HepG2 (cell line): ENCODE data around the gene ISCA2. TPM values are rescaled to one million over a fixed set of nuclear protein-coding genes. Genes with fewer than 3 reads are reported as not detected.

Experiments
- BRCA1 ChIP-seq: sonication (generic); formaldehyde crosslinking; IDR thresholded peaks from 2 replicates; pipeline ENCODE4 v1.4.0; 2020; ENCODE audit warnings: missing genetic modification reagents
- ISL2 ChIP-seq: sonication (generic); formaldehyde crosslinking; IDR thresholded peaks from 2 replicates; pipeline ENCODE4 v1.5.0; 2020; ENCODE audit warnings: missing genetic modification reagents
- JARID2 ChIP-seq: sonication (generic); formaldehyde crosslinking; IDR thresholded peaks from 2 replicates; pipeline ENCODE4 v1.8.1; 2023; ENCODE audit warnings: missing genetic modification reagents, inconsistent platforms; ENCODE audit not compliant: insufficient replicate concordance
- KDM5B ChIP-seq: sonication (generic); formaldehyde crosslinking; IDR thresholded peaks from 2 replicates; pipeline ENCODE4 v1.4.0; 2020; ENCODE audit warnings: missing genetic modification reagents, mild to moderate bottlenecking, borderline replicate concordance
- RELA ChIP-seq: sonication (generic); formaldehyde crosslinking; IDR thresholded peaks from 2 replicates; pipeline ENCODE4 v1.4.0; 2020; ENCODE audit warnings: missing genetic modification reagents
- RFX5 ChIP-seq: IDR thresholded peaks from 2 replicates; pipeline ENCODE4 v1.6.1; 2011; ENCODE audit warnings: low read depth, low read length, improper control_type of control experiment
- SAP130 ChIP-seq: IDR thresholded peaks from 2 replicates; pipeline ENCODE4 v1.6.1; 2016; ENCODE audit warnings: low read depth
- ZNF143 ChIP-seq: sonication (generic); formaldehyde crosslinking; IDR thresholded peaks from 2 replicates; pipeline ENCODE4 v1.4.0; 2020; ENCODE audit warnings: missing genetic modification reagents
- ZNF235 ChIP-seq: sonication (generic); formaldehyde crosslinking; IDR thresholded peaks from 2 replicates; pipeline ENCODE4 v1.8.1; 2023; ENCODE audit warnings: mild to moderate bottlenecking, missing genetic modification reagents, borderline replicate concordance
- ZNF343 ChIP-seq: sonication (generic); formaldehyde crosslinking; IDR thresholded peaks from 2 replicates; pipeline ENCODE4 v1.4.0; 2020; ENCODE audit warnings: mild to moderate bottlenecking, missing genetic modification reagents
- ZNF703 ChIP-seq: sonication (generic); formaldehyde crosslinking; IDR thresholded peaks from 2 replicates; pipeline ENCODE4 v1.5.1; 2020; ENCODE audit warnings: missing genetic modification reagents, mild to moderate bottlenecking, moderate library complexity, borderline replicate concordance
- polyA plus RNA-seq, 8 experiments: library from polyadenylated mRNA; depleted of rRNA in 3 of 8; stranded (reverse) in 7 of 8; unstranded in 1 of 8; fragments of >200 nt; fragmentation: Illumina TruSeq in 4 of 8; extraction: Trizol in 4 of 8; gene quantifications; 2 replicates each; pipeline versions ENCODE4 v1.2.1 to v1.2.3, GENCODE V29; 2011 to 2016; ENCODE audit warnings: low read depth in 4 of 8, missing spikeins in 1 of 8, mixed read lengths in 1 of 8; ENCODE audit not compliant: insufficient read depth in 1 of 8
- total RNA-seq, 5 experiments: library from RNA; depleted of rRNA; stranded (reverse); fragments of >200 nt; fragmentation: Illumina TruSeq; extraction: Trizol; gene quantifications; 2 replicates each; pipeline ENCODE4 v1.2.3, GENCODE V29; 2016; ENCODE audit warnings: low read depth in 1 of 5
- TF ChIP-seq, protein P1 (sequence below): sonication (generic); formaldehyde crosslinking; IDR thresholded peaks from 2 replicates; pipeline ENCODE4 v1.5.1; 2020; ENCODE audit warnings: mild to moderate bottlenecking, missing genetic modification reagents, moderate library complexity
- TF ChIP-seq, protein P2 (sequence below): sonication (generic); formaldehyde crosslinking; IDR thresholded peaks from 2 replicates; pipeline ENCODE4 v1.4.0; 2020; ENCODE audit warnings: missing genetic modification reagents
- TF ChIP-seq, protein P3 (sequence below): sonication (generic); formaldehyde crosslinking; IDR thresholded peaks from 2 replicates; pipeline ENCODE4 v1.9.0; 2021; ENCODE audit warnings: missing genetic modification reagents, borderline replicate concordance
- TF ChIP-seq, protein P4 (sequence below): conservative IDR thresholded peaks from 2 replicates; pipeline ENCODE4 v1.6.1; 2018; ENCODE audit warnings: missing genetic modification reagents
- TF ChIP-seq, protein P5 (sequence below): IDR thresholded peaks from 2 replicates; pipeline ENCODE4 v1.6.1; 2018; ENCODE audit warnings: missing genetic modification reagents

The ISCA2 gene
- total and polyA plus RNA-seq, 2 of the 13 experiments (the other 11 are each of a cell fraction or from before 2014, with no cell fraction given), result 32.1 to 43.4 TPM

DNA sequence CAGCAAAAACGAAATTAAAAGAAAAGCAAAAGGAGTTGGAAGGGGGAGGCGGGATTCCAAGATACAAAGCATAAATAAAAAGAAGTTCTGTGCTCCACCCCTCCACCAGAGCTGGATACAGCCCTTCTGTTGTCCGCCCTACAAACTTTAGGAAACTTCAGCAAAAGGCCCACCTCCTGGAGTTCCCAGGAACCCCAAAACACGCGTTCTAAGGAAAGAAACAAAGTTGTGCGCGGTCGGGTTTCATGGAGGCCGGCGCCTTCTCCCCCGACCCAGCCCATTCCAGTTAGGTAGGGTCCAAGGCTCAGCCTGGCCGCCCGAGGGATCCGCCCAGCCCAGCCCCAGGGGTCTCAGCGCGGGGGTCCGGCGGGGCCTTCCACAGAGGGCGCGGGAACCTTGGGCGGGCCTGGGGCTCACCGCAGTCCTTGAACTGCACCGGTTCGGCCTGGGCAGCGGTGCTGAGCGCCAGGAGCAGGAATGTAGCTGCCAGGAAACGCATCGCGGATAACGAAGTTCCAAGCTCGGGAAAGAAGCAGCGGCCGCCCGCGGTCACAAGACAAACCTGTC lies 706 bp upstream of the ISCA2 start, which contains the start of gene NPC2 (continued):
- TF ChIP-seq, protein P1, sequence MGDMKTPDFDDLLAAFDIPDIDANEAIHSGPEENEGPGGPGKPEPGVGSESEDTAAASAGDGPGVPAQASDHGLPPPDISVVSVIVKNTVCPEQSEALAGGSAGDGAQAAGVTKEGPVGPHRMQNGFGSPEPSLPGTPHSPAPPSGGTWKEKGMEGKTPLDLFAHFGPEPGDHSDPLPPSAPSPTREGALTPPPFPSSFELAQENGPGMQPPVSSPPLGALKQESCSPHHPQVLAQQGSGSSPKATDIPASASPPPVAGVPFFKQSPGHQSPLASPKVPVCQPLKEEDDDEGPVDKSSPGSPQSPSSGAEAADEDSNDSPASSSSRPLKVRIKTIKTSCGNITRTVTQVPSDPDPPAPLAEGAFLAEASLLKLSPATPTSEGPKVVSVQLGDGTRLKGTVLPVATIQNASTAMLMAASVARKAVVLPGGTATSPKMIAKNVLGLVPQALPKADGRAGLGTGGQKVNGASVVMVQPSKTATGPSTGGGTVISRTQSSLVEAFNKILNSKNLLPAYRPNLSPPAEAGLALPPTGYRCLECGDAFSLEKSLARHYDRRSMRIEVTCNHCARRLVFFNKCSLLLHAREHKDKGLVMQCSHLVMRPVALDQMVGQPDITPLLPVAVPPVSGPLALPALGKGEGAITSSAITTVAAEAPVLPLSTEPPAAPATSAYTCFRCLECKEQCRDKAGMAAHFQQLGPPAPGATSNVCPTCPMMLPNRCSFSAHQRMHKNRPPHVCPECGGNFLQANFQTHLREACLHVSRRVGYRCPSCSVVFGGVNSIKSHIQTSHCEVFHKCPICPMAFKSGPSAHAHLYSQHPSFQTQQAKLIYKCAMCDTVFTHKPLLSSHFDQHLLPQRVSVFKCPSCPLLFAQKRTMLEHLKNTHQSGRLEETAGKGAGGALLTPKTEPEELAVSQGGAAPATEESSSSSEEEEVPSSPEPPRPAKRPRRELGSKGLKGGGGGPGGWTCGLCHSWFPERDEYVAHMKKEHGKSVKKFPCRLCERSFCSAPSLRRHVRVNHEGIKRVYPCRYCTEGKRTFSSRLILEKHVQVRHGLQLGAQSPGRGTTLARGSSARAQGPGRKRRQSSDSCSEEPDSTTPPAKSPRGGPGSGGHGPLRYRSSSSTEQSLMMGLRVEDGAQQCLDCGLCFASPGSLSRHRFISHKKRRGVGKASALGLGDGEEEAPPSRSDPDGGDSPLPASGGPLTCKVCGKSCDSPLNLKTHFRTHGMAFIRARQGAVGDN (CRISPR knock-in tag), result peak; percentile 49
- TF ChIP-seq BRCA1 (CRISPR knock-in tag), result no peak
- no peak for TF ChIP-seq RELA (CRISPR knock-in tag)
- TF ChIP-seq, protein P2, sequence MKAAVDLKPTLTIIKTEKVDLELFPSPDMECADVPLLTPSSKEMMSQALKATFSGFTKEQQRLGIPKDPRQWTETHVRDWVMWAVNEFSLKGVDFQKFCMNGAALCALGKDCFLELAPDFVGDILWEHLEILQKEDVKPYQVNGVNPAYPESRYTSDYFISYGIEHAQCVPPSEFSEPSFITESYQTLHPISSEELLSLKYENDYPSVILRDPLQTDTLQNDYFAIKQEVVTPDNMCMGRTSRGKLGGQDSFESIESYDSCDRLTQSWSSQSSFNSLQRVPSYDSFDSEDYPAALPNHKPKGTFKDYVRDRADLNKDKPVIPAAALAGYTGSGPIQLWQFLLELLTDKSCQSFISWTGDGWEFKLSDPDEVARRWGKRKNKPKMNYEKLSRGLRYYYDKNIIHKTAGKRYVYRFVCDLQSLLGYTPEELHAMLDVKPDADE (CRISPR knock-in tag), result no peak
- TF ChIP-seq, protein P3, sequence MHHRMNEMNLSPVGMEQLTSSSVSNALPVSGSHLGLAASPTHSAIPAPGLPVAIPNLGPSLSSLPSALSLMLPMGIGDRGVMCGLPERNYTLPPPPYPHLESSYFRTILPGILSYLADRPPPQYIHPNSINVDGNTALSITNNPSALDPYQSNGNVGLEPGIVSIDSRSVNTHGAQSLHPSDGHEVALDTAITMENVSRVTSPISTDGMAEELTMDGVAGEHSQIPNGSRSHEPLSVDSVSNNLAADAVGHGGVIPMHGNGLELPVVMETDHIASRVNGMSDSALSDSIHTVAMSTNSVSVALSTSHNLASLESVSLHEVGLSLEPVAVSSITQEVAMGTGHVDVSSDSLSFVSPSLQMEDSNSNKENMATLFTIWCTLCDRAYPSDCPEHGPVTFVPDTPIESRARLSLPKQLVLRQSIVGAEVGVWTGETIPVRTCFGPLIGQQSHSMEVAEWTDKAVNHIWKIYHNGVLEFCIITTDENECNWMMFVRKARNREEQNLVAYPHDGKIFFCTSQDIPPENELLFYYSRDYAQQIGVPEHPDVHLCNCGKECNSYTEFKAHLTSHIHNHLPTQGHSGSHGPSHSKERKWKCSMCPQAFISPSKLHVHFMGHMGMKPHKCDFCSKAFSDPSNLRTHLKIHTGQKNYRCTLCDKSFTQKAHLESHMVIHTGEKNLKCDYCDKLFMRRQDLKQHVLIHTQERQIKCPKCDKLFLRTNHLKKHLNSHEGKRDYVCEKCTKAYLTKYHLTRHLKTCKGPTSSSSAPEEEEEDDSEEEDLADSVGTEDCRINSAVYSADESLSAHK (CRISPR knock-in tag), result 0 out of 2 replicates have a peak, but pooled peaks have one; percentile 51
- no peak for TF ChIP-seq ZNF143 (CRISPR knock-in tag)
- peak; percentile 76 for TF ChIP-seq SAP130 (CRISPR knock-in tag)
- TF ChIP-seq JARID2 (CRISPR knock-in tag), result no peak
- TF ChIP-seq ISL2 (CRISPR knock-in tag), result peak; percentile 56; the same call in 1 of the 2 replicates
- TF ChIP-seq RFX5, result no peak
- no peak for TF ChIP-seq ZNF235 (CRISPR knock-in tag)
- TF ChIP-seq KDM5B, result no peak
- TF ChIP-seq, protein P4, sequence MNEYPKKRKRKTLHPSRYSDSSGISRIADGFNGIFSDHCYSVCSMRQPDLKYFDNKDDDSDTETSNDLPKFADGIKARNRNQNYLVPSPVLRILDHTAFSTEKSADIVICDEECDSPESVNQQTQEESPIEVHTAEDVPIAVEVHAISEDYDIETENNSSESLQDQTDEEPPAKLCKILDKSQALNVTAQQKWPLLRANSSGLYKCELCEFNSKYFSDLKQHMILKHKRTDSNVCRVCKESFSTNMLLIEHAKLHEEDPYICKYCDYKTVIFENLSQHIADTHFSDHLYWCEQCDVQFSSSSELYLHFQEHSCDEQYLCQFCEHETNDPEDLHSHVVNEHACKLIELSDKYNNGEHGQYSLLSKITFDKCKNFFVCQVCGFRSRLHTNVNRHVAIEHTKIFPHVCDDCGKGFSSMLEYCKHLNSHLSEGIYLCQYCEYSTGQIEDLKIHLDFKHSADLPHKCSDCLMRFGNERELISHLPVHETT (CRISPR knock-in tag), result 0 out of 2 replicates have a peak, but pooled peaks have one; percentile 31
- TF ChIP-seq, protein P5, sequence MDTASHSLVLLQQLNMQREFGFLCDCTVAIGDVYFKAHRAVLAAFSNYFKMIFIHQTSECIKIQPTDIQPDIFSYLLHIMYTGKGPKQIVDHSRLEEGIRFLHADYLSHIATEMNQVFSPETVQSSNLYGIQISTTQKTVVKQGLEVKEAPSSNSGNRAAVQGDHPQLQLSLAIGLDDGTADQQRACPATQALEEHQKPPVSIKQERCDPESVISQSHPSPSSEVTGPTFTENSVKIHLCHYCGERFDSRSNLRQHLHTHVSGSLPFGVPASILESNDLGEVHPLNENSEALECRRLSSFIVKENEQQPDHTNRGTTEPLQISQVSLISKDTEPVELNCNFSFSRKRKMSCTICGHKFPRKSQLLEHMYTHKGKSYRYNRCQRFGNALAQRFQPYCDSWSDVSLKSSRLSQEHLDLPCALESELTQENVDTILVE (CRISPR knock-in tag), result no peak
- peak; percentile 63; the same call in 1 of the 2 replicates for TF ChIP-seq ZNF343
- TF ChIP-seq ZNF703, result no peak
